ENCODE measurements around the gene GPR17. TPM values are rescaled to one million over a fixed set of nuclear protein-coding genes. Genes with fewer than 3 reads are reported as not detected.

The GPR17 gene
- total RNA-seq, 2 experiments from 2014 or later = not detected

GRCh38 chr2:127646487-127647241 lies 711 bp downstream of the GPR17 start:
- Mint-ChIP-seq H3K27me3 (no peaks in the 10 kb centered on the region), H3K36me3 (no peaks in the 10 kb centered on the region), H3K4me3 (no peak overlapping the region), H3K4me1 (peaks cover 11% of the 10 kb centered on the region), H3K9me3 (no peaks in the 10 kb centered on the region), H3K27ac (peak overlapping the region; percentile 9)
- POLR2A ChIA-PET = no interaction called here
- no peak for DNase-seq
- ATAC-seq (ENCODE audit: low read depth) = no peak

GRCh38 chr2:127647242-127648190 lies 1.6 kb downstream of the GPR17 start:
- no peaks in the 10 kb centered on the region for H3K36me3 Mint-ChIP-seq
- no peak for ATAC-seq (ENCODE audit: low read depth)
- no peaks in the 10 kb centered on the region for H3K27me3 Mint-ChIP-seq
- DNase-seq = no peak
- no peak overlapping the region for H3K27ac Mint-ChIP-seq
- no peak overlapping the region for H3K4me3 Mint-ChIP-seq
- H3K4me1 Mint-ChIP-seq = peaks cover 10% of the 10 kb centered on the region
- POLR2A ChIA-PET = no interaction called here
- no peaks in the 10 kb centered on the region for H3K9me3 Mint-ChIP-seq

- POLR2A ChIA-PET = interaction anchor here (2.9 kb wide), 1 partner anchor 57 kb away, joined by 18 read pairs; no protein-coding TSS in a partner anchor
- no peak for DNase-seq
- Mint-ChIP-seq H3K9me3 (no peaks in the 10 kb centered on the region), H3K4me3 (no peak overlapping the region), H3K27ac (no peak overlapping the region), H3K27me3 (no peaks in the 10 kb centered on the region), H3K36me3 (no peaks in the 10 kb centered on the region), H3K4me1 (peaks cover 10% of the 10 kb centered on the region)
- ATAC-seq (ENCODE audit: low read depth) = no peak
Observed at GRCh38 chr2:127648321-127648720, 2.4 kb downstream of the GPR17 start.

- DNase-seq (no peak), ATAC-seq (ENCODE audit: low read depth) (peak; percentile 23)
- H3K9me3 Mint-ChIP-seq = no peaks in the 10 kb centered on the region
- no peak overlapping the region for H3K4me3 Mint-ChIP-seq
- peaks cover 10% of the 10 kb centered on the region for H3K4me1 Mint-ChIP-seq
- no peak overlapping the region for H3K27ac Mint-ChIP-seq
- POLR2A ChIA-PET = interaction anchor here (2.9 kb wide), 1 partner anchor 58 kb away, joined by 18 read pairs; no protein-coding TSS in a partner anchor
- no peaks in the 10 kb centered on the region for H3K36me3 Mint-ChIP-seq
- H3K27me3 Mint-ChIP-seq = no peaks in the 10 kb centered on the region
Observed at GRCh38 chr2:127649100-127649611, 3.2 kb downstream of the GPR17 start.

- POLR2A ChIA-PET = interaction anchor here (0.6 to 2.9 kb wide), 4 partner anchors 10 to 58 kb away, joined by 3 to 18 read pairs (median 3); no protein-coding TSS in a partner anchor
- DNase-seq (peak; percentile 81), ATAC-seq (ENCODE audit: low read depth) (peak; percentile 71)
- H3K27me3 Mint-ChIP-seq = no peaks in the 10 kb centered on the region
- H3K9me3 Mint-ChIP-seq = no peaks in the 10 kb centered on the region
- H3K4me1 Mint-ChIP-seq = peaks cover 10% of the 10 kb centered on the region
- no peaks in the 10 kb centered on the region for H3K36me3 Mint-ChIP-seq
- H3K4me3 Mint-ChIP-seq = peak overlapping the region; percentile 25
- peak overlapping the region; percentile 68 for H3K27ac Mint-ChIP-seq
Observed at GRCh38 chr2:127649684-127650040, 3.7 kb downstream of the GPR17 start.

GRCh38 chr2:127650041-127650784 lies 4.3 kb downstream of the GPR17 start:
- no peaks in the 10 kb centered on the region for H3K9me3 Mint-ChIP-seq
- H3K4me3 Mint-ChIP-seq = no peak overlapping the region
- H3K27me3 Mint-ChIP-seq = no peaks in the 10 kb centered on the region
- peaks cover 10% of the 10 kb centered on the region for H3K4me1 Mint-ChIP-seq
- H3K36me3 Mint-ChIP-seq = no peaks in the 10 kb centered on the region
- DNase-seq (no peak), ATAC-seq (ENCODE audit: low read depth) (no peak)
- POLR2A ChIA-PET = interaction anchor here (0.6 to 2.9 kb wide), 4 partner anchors 10 to 59 kb away, joined by 3 to 18 read pairs (median 3); no protein-coding TSS in a partner anchor
- no peak overlapping the region for H3K27ac Mint-ChIP-seq

GRCh38 chr2:127650785-127651380 lies 4.9 kb downstream of the GPR17 start:
- DNase-seq (no peak), ATAC-seq (ENCODE audit: low read depth) (no peak)
- H3K4me3 Mint-ChIP-seq = no peak overlapping the region
- POLR2A ChIA-PET = interaction anchor here (1.0 to 2.9 kb wide), 2 partner anchors 11 to 59 kb away, joined by 3 to 18 read pairs; no protein-coding TSS in a partner anchor
- no peak overlapping the region for H3K27ac Mint-ChIP-seq
- H3K27me3 Mint-ChIP-seq = no peaks in the 10 kb centered on the region
- H3K36me3 Mint-ChIP-seq = no peaks in the 10 kb centered on the region
- no peaks in the 10 kb centered on the region for H3K9me3 Mint-ChIP-seq
- H3K4me1 Mint-ChIP-seq = peaks cover 10% of the 10 kb centered on the region

- H3K36me3 Mint-ChIP-seq = no peaks in the 10 kb centered on the region
- peaks cover 10% of the 10 kb centered on the region for H3K4me1 Mint-ChIP-seq
- no peak for DNase-seq
- ATAC-seq (ENCODE audit: low read depth) = no peak
- H3K4me3 Mint-ChIP-seq = no peak overlapping the region
- POLR2A ChIA-PET = no interaction called here
- H3K9me3 Mint-ChIP-seq = no peaks in the 10 kb centered on the region
- H3K27ac Mint-ChIP-seq = no peak overlapping the region
- no peaks in the 10 kb centered on the region for H3K27me3 Mint-ChIP-seq
Observed at GRCh38 chr2:127651381-127651809, 5.4 kb downstream of the GPR17 start.

GRCh38 chr2:127651971-127652550 lies 6.1 kb downstream of the GPR17 start:
- no peak for ATAC-seq (ENCODE audit: low read depth)
- Mint-ChIP-seq H3K9me3 (no peaks in the 10 kb centered on the region), H3K4me1 (peaks cover 9% of the 10 kb centered on the region), H3K4me3 (no peak overlapping the region), H3K27ac (no peak overlapping the region), H3K36me3 (no peaks in the 10 kb centered on the region), H3K27me3 (no peaks in the 10 kb centered on the region)
- no peak for DNase-seq
- POLR2A ChIA-PET = no interaction called here

- DNase-seq (no peak), ATAC-seq (ENCODE audit: low read depth) (no peak)
- Mint-ChIP-seq H3K4me1 (peaks cover 9% of the 10 kb centered on the region), H3K9me3 (no peaks in the 10 kb centered on the region), H3K4me3 (no peak overlapping the region), H3K27ac (no peak overlapping the region), H3K36me3 (no peaks in the 10 kb centered on the region), H3K27me3 (no peaks in the 10 kb centered on the region)
- POLR2A ChIA-PET = no interaction called here
Observed at GRCh38 chr2:127652786-127653357, 6.9 kb downstream of the GPR17 start.

GRCh38 chr2:127653421-127654083 lies 7.6 kb downstream of the GPR17 start:
- Mint-ChIP-seq H3K4me3 (no peak overlapping the region), H3K36me3 (no peaks in the 10 kb centered on the region), H3K9me3 (no peaks in the 10 kb centered on the region), H3K27me3 (no peaks in the 10 kb centered on the region), H3K4me1 (peaks cover 7% of the 10 kb centered on the region), H3K27ac (peak overlapping the region; percentile 42)
- DNase-seq (no peak), ATAC-seq (ENCODE audit: low read depth) (no peak)
- POLR2A ChIA-PET = no interaction called here

Data from activated naive CD8-positive, alpha-beta T cell treated with anti-CD3 and anti-CD28 coated beads, Interleukin-2, amount 10 ng/mL, durations not matched to agents 7 days and 5 days (primary cell).